GM12872 (cell line): ENCODE data around the gene SLC25A22.

Source experiments
- CTCF ChIP-seq: IDR thresholded peaks from 3 replicates; pipeline ENCODE4 v1.5.1; 2011; ENCODE audit warnings: low read depth, mild to moderate bottlenecking, low read length, moderate library complexity; ENCODE audit not compliant: insufficient read depth

The SLC25A22 gene

GRCh38 chr11:828506-829175 lies 30.6 kb upstream of the SLC25A22 start:
- no peak for TF ChIP-seq CTCF

- TF ChIP-seq CTCF: no peak
Measured at GRCh38 chr11:827897-828192, 29.8 kb upstream of the SLC25A22 start, which contains the start of gene CRACR2B. Gene CRACR2B, plus strand, starts transcription at chr11:827919. Its CDS starts 689 bp downstream, at chr11:828608.

- TF ChIP-seq CTCF: no peak
Measured at GRCh38 chr11:827146-827896, 29.2 kb upstream of the SLC25A22 start.

GRCh38 chr11:826836-827145 lies 28.7 kb upstream of the SLC25A22 start:
- no peak for TF ChIP-seq CTCF

- TF ChIP-seq CTCF: no peak
Measured at GRCh38 chr11:826227-826621, 28.1 kb upstream of the SLC25A22 start.

GRCh38 chr11:825366-826226 lies 27.5 kb upstream of the SLC25A22 start:
- no peak for TF ChIP-seq CTCF

- TF ChIP-seq CTCF: no peak
Measured at GRCh38 chr11:824942-825341, 26.9 kb upstream of the SLC25A22 start.
